GM12872 (cell line): Measurements from ENCODE around the gene KCNIP2.

Source experiments
- CTCF ChIP-seq: IDR thresholded peaks from 3 replicates; pipeline ENCODE4 v1.5.1; 2011; ENCODE audit warnings: low read depth, mild to moderate bottlenecking, low read length, moderate library complexity; ENCODE audit not compliant: insufficient read depth

The KCNIP2 gene

GRCh38 chr10:101812606-101813005 is 31.0 kb downstream of the KCNIP2 start:
- TF ChIP-seq CTCF, result no peak

- no peak for TF ChIP-seq CTCF
Observed at GRCh38 chr10:101807158-101807557, 36.4 kb downstream of the KCNIP2 start.

GRCh38 chr10:101803511-101803910 is 40.1 kb downstream of the KCNIP2 start:
- no peak for TF ChIP-seq CTCF

GRCh38 chr10:101797403-101798059 is 46.1 kb downstream of the KCNIP2 start:
- no peak for TF ChIP-seq CTCF

- TF ChIP-seq CTCF, result no peak
Observed at GRCh38 chr10:101793526-101793925, 50.1 kb downstream of the KCNIP2 start.

- no peak for TF ChIP-seq CTCF
Observed at GRCh38 chr10:101789686-101790085, 53.9 kb downstream of the KCNIP2 start.

- no peak for TF ChIP-seq CTCF
Observed at GRCh38 chr10:101785801-101786200, 57.8 kb downstream of the KCNIP2 start.
